WTC11 (cell line): ENCODE results near the gene SH3PXD2A. TPM values are rescaled to one million over a fixed set of nuclear protein-coding genes. Genes with fewer than 3 reads are reported as not detected.

ENCODE experiments used
- ATAC-seq: fragments of 200-7000 bp; cut with Tn5 transposase; 2 replicates; pipeline ENCODE4 v1.10.0; 2021; ENCODE audit warnings: mild to moderate bottlenecking, moderate library complexity
- CTCF ChIA-PET: fragments of 300-600 bp; sonication (Branson Sonifier 250); formaldehyde crosslinking; loops from one replicate; lab custom pipeline; 2021; ENCODE audit warnings: antibody characterized with exemption; lab: Charles Lee
- POLR2A ChIA-PET: fragments of 350-600 bp; sonication (Branson Sonifier 250); formaldehyde crosslinking; loops from one replicate; lab custom pipeline; 2021; ENCODE audit warnings: antibody characterized with exemption; lab: Charles Lee
- DNase-seq: peaks from one replicate; pipeline ENCODE4 v3.0.0; 2021; ENCODE audit warnings: low spot score
- H3K27ac Mint-ChIP-seq: 2 replicates; pipeline ENCODE4 v1.8.0; 2021; ENCODE audit warnings: mixed read lengths
- H3K27me3 Mint-ChIP-seq: 2 replicates; pipeline ENCODE4 v1.8.0; 2021; ENCODE audit warnings: low read depth, mild to moderate bottlenecking, moderate library complexity, mixed read lengths
- H3K36me3 Mint-ChIP-seq: 2 replicates; pipeline ENCODE4 v1.8.0; 2021; ENCODE audit warnings: mixed read lengths
- H3K4me1 Mint-ChIP-seq: 2 replicates; pipeline ENCODE4 v1.8.0; 2022; ENCODE audit warnings: mixed read lengths
- H3K4me3 Mint-ChIP-seq: 2 replicates; pipeline ENCODE4 v1.8.0; 2021; ENCODE audit warnings: mild to moderate bottlenecking, moderate library complexity, mixed read lengths
- H3K9me3 Mint-ChIP-seq: 2 replicates; pipeline ENCODE4 v1.8.0; 2021; ENCODE audit warnings: mixed read lengths
- CREM ChIP-seq: sonication (generic); formaldehyde crosslinking; IDR thresholded peaks from 2 replicates; pipeline ENCODE4 v1.8.1; 2022; ENCODE audit warnings: mild to moderate bottlenecking, missing genetic modification reagents, moderate library complexity
- FOXP1 ChIP-seq: sonication (generic); formaldehyde crosslinking; IDR thresholded peaks from 2 replicates; pipeline ENCODE4 v1.8.0; 2022; ENCODE audit warnings: missing genetic modification reagents, mild to moderate bottlenecking, moderate library complexity, borderline replicate concordance
- FOXP4 ChIP-seq: sonication (generic); formaldehyde crosslinking; IDR thresholded peaks from 2 replicates; pipeline ENCODE4 v1.8.0; 2022; ENCODE audit warnings: mild to moderate bottlenecking, missing genetic modification reagents
- OVOL2 ChIP-seq: fragments of 250-450 bp; sonication (Bioruptor Pico); IDR thresholded peaks from 2 replicates; pipeline ENCODE4 v1.9.0; 2021; ENCODE audit warnings: mild to moderate bottlenecking, borderline replicate concordance
- RORB ChIP-seq: fragments of 250-450 bp; sonication (Bioruptor Pico); IDR thresholded peaks from 2 replicates; pipeline ENCODE4 v1.9.0; 2021; ENCODE audit warnings: mild to moderate bottlenecking
- SMAD4 ChIP-seq: sonication (generic); formaldehyde crosslinking; IDR thresholded peaks from 2 replicates; pipeline ENCODE4 v1.8.0; 2022; ENCODE audit warnings: mild to moderate bottlenecking, missing genetic modification reagents
- ZBTB21 ChIP-seq: sonication (generic); formaldehyde crosslinking; IDR thresholded peaks from 2 replicates; pipeline ENCODE4 v1.8.1; 2023; ENCODE audit warnings: mild to moderate bottlenecking, missing genetic modification reagents, borderline replicate concordance
- ZBTB43 ChIP-seq: sonication (generic); formaldehyde crosslinking; IDR thresholded peaks from 2 replicates; pipeline ENCODE4 v1.8.1; 2023; ENCODE audit warnings: mild to moderate bottlenecking, missing genetic modification reagents
- ZMAT4 ChIP-seq: fragments of 250-450 bp; sonication (Bioruptor Pico); IDR thresholded peaks from 2 replicates; pipeline ENCODE4 v1.9.0; 2021; ENCODE audit warnings: mild to moderate bottlenecking
- ZNF281 ChIP-seq: sonication (generic); formaldehyde crosslinking; IDR thresholded peaks from 2 replicates; pipeline ENCODE4 v1.8.0; 2023; ENCODE audit warnings: mild to moderate bottlenecking, missing genetic modification reagents
- ZNF396 ChIP-seq: fragments of 250-450 bp; sonication (Bioruptor Pico); IDR thresholded peaks from 2 replicates; pipeline ENCODE4 v1.8.0; 2021; ENCODE audit warnings: mild to moderate bottlenecking, moderate library complexity, borderline replicate concordance
- ZNF512 ChIP-seq: sonication (generic); formaldehyde crosslinking; IDR thresholded peaks from 2 replicates; pipeline ENCODE4 v1.8.1; 2022; ENCODE audit warnings: missing genetic modification reagents, borderline replicate concordance
- ZNF671 ChIP-seq: fragments of 250-450 bp; sonication (Bioruptor Pico); IDR thresholded peaks from 2 replicates; pipeline ENCODE4 v1.8.0; 2021; ENCODE audit warnings: mild to moderate bottlenecking
- total RNA-seq: library from RNA; stranded (reverse); gene quantifications from 3 replicates; pipeline ENCODE4 v1.2.3, GENCODE V29; 2021
- TF ChIP-seq, protein P1 (sequence below): fragments of 250-450 bp; sonication (Bioruptor Pico); IDR thresholded peaks from 2 replicates; pipeline ENCODE4 v1.8.0; 2021; ENCODE audit warnings: mild to moderate bottlenecking
- TF ChIP-seq, protein P2 (sequence below): sonication (generic); formaldehyde crosslinking; IDR thresholded peaks from 2 replicates; pipeline ENCODE4 v1.8.0; 2022; ENCODE audit warnings: mild to moderate bottlenecking, missing genetic modification reagents

SH3PXD2A gene
- total RNA-seq, 1 experiment from 2014 or later: 15.7 TPM

DNA sequence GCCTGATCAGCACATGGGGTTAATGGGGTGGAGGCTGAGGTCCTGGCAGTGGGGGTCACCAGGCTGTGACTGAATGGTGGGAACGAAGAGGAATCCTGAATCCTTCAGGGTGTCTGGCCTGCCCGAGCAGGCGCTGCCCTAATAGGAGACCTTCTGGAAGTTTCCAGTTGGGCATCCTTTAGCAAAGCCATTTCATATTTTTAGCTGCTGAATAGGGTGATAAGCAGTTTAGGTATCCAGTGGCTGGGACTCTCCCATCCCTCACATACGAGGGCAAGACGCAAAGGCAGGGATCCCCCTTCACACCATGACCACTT, 159.3 kb downstream of the SH3PXD2A start:
- H3K4me3 Mint-ChIP-seq: no peak overlapping the region

More for the DNA sequence above, 159.3 kb downstream of the SH3PXD2A start:
- Mint-ChIP-seq H3K27me3 (peaks cover 37% of the 10 kb centered on the region), H3K27ac (no peak overlapping the region), H3K4me1 (peaks cover 30% of the 10 kb centered on the region), H3K9me3 (no peaks in the 10 kb centered on the region), H3K36me3 (no peaks in the 10 kb centered on the region)
- ATAC-seq: no peak
- TF ChIP-seq CREM (CRISPR knock-in tag) (no peak), ZMAT4 (CRISPR knock-in tag) (no peak), OVOL2 (CRISPR knock-in tag) (no peak), ZNF512 (no peak), ZBTB43 (no peak), ZNF281 (CRISPR knock-in tag) (no peak), SMAD4 (CRISPR knock-in tag) (no peak), FOXP1 (CRISPR knock-in tag) (no peak), FOXP4 (CRISPR knock-in tag) (no peak), ZNF396 (CRISPR knock-in tag) (no peak), RORB (CRISPR knock-in tag) (no peak), ZBTB21 (no peak), ZNF671 (CRISPR knock-in tag) (no peak)
- TF ChIP-seq, protein P1, sequence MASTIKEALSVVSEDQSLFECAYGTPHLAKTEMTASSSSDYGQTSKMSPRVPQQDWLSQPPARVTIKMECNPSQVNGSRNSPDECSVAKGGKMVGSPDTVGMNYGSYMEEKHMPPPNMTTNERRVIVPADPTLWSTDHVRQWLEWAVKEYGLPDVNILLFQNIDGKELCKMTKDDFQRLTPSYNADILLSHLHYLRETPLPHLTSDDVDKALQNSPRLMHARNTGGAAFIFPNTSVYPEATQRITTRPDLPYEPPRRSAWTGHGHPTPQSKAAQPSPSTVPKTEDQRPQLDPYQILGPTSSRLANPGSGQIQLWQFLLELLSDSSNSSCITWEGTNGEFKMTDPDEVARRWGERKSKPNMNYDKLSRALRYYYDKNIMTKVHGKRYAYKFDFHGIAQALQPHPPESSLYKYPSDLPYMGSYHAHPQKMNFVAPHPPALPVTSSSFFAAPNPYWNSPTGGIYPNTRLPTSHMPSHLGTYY (CRISPR knock-in tag): no peak
- TF ChIP-seq, protein P2, sequence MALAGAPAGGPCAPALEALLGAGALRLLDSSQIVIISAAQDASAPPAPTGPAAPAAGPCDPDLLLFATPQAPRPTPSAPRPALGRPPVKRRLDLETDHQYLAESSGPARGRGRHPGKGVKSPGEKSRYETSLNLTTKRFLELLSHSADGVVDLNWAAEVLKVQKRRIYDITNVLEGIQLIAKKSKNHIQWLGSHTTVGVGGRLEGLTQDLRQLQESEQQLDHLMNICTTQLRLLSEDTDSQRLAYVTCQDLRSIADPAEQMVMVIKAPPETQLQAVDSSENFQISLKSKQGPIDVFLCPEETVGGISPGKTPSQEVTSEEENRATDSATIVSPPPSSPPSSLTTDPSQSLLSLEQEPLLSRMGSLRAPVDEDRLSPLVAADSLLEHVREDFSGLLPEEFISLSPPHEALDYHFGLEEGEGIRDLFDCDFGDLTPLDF: no peak
- DNase-seq: no peak
- CTCF ChIA-PET: interaction anchor here (0.7 to 4.5 kb wide), 10 partner anchors 10 to 159 kb away, joined by 3 to 22 read pairs (median 7); partner anchors contain the start of gene SH3PXD2A
- POLR2A ChIA-PET: interaction anchor here (0.5 kb wide), 1 partner anchor 62 kb away, joined by 9 read pairs; no protein-coding TSS in a partner anchor
